HL-60 (cell line): ENCODE measurements around the gene PLA2G6.

Experiments
- GABPA ChIP-seq: IDR thresholded peaks from 2 replicates; pipeline ENCODE4 v1.6.1; 2012; ENCODE audit warnings: low read depth
- POLR2AphosphoS5 ChIP-seq: IDR thresholded peaks from 2 replicates; pipeline ENCODE4 v1.6.1; 2012; ENCODE audit warnings: low read depth
- SPI1 ChIP-seq: IDR thresholded peaks from 2 replicates; pipeline ENCODE4 v1.6.1; 2012; ENCODE audit warnings: low read depth, mild to moderate bottlenecking, borderline replicate concordance
- TF ChIP-seq, protein P1 (sequence below): IDR thresholded peaks from one replicate; pipeline ENCODE4 v1.5.1; 2011; ENCODE audit warnings: low read length, control low read depth, inconsistent platforms; ENCODE audit not compliant: insufficient read depth
- TF ChIP-seq, protein P2 (sequence below): IDR thresholded peaks from 2 replicates; pipeline ENCODE4 v1.6.1; 2012; ENCODE audit warnings: low read depth; ENCODE audit not compliant: insufficient replicate concordance

DNA sequence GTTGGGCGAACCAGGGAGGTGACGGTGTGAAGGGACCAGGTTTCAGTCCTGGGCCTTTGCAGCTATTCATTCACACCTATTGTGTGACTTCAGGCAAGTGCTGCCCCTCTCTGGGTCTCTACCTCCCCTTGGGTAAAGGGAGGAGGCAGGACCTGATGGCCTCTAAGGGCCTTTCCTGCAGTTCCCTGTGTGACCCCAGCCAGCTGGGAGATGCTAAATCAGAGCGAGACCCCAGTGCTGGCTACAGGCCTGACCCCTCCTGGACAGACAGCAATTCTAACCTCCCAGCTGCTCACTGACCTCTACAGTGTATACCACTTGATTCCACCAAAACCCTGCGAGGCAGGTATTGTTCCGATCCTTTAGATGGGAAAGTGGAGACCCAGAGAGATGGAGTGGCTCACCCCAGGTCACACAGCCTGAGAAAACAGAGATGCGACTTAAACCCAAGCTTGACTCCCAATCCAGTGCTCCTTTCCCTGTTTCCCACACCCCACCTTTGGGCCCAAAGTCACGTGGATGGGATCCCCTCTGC, 26.3 kb upstream of the PLA2G6 start:
- TF ChIP-seq, protein P1, sequence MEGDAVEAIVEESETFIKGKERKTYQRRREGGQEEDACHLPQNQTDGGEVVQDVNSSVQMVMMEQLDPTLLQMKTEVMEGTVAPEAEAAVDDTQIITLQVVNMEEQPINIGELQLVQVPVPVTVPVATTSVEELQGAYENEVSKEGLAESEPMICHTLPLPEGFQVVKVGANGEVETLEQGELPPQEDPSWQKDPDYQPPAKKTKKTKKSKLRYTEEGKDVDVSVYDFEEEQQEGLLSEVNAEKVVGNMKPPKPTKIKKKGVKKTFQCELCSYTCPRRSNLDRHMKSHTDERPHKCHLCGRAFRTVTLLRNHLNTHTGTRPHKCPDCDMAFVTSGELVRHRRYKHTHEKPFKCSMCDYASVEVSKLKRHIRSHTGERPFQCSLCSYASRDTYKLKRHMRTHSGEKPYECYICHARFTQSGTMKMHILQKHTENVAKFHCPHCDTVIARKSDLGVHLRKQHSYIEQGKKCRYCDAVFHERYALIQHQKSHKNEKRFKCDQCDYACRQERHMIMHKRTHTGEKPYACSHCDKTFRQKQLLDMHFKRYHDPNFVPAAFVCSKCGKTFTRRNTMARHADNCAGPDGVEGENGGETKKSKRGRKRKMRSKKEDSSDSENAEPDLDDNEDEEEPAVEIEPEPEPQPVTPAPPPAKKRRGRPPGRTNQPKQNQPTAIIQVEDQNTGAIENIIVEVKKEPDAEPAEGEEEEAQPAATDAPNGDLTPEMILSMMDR, result no peak
- TF ChIP-seq, protein P2, sequence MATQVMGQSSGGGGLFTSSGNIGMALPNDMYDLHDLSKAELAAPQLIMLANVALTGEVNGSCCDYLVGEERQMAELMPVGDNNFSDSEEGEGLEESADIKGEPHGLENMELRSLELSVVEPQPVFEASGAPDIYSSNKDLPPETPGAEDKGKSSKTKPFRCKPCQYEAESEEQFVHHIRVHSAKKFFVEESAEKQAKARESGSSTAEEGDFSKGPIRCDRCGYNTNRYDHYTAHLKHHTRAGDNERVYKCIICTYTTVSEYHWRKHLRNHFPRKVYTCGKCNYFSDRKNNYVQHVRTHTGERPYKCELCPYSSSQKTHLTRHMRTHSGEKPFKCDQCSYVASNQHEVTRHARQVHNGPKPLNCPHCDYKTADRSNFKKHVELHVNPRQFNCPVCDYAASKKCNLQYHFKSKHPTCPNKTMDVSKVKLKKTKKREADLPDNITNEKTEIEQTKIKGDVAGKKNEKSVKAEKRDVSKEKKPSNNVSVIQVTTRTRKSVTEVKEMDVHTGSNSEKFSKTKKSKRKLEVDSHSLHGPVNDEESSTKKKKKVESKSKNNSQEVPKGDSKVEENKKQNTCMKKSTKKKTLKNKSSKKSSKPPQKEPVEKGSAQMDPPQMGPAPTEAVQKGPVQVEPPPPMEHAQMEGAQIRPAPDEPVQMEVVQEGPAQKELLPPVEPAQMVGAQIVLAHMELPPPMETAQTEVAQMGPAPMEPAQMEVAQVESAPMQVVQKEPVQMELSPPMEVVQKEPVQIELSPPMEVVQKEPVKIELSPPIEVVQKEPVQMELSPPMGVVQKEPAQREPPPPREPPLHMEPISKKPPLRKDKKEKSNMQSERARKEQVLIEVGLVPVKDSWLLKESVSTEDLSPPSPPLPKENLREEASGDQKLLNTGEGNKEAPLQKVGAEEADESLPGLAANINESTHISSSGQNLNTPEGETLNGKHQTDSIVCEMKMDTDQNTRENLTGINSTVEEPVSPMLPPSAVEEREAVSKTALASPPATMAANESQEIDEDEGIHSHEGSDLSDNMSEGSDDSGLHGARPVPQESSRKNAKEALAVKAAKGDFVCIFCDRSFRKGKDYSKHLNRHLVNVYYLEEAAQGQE, result no peak
- TF ChIP-seq POLR2AphosphoS5 (no peak), GABPA (no peak), SPI1 (no peak)
